ENCODE measurements around the gene TMEM253.

GRCh38 chr14:21096978-21097635 is 3.8 kb upstream of the TMEM253 start:
- no peak for TF ChIP-seq POLR2A (IDR thresholded peaks at IDR 0.05)
- TF ChIP-seq CTCF (IDR thresholded peaks at IDR 0.05) = no peak

Data from lower leg skin (tissue), 3 donors.